Esophagus squamous epithelium (tissue), 5 donors: ENCODE data around the gene KCNMA1. TPM values are rescaled to one million over a fixed set of nuclear protein-coding genes. Genes with fewer than 3 reads are reported as not detected.
"Not testable (repeated sequence)": the region's sequence is repeated elsewhere in the genome, so short reads cannot be mapped to it uniquely, and the experiment has no call there.

ENCODE experiments used
- DNase-seq: peaks from one replicate; lab custom pipeline; 2025; lab: John Stamatoyannopoulos, UW
- H3K27ac ChIP-seq, 4 donors: fragments of 200-600 bp; sonication (generic); one replicate each; pipeline ENCODE4 v1.5.1; 2016 to 2019; ENCODE audit warnings: mild to moderate bottlenecking in 1 of 4
- H3K27me3 ChIP-seq, 4 donors: fragments of 200-600 bp; sonication (generic); 1 replicate in 3 of 4; 2 replicates in 1 of 4; pipeline versions ENCODE4 v1.5.1 to v1.6.0; 2017 to 2021; ENCODE audit warnings: antibody characterized with exemption in 1 of 4
- H3K36me3 ChIP-seq, 3 donors: fragments of 200-600 bp; sonication (generic); one replicate each; pipeline ENCODE4 v1.5.1; 2016 to 2019
- H3K4me1 ChIP-seq, 3 donors: fragments of 200-600 bp; sonication (generic); one replicate each; pipeline ENCODE4 v1.5.1; 2017 to 2019
- H3K4me3 ChIP-seq, 4 donors: fragments of 200-600 bp; sonication (generic); 1 replicate in 3 of 4; 2 replicates in 1 of 4; pipeline ENCODE4 v1.5.1; 2016 to 2019; ENCODE audit warnings: mild to moderate bottlenecking in 2 of 4, moderate library complexity in 1 of 4
- H3K9me3 ChIP-seq, 3 donors: fragments of 200-600 bp; sonication (generic); one replicate each; pipeline ENCODE4 v1.5.1; 2016 to 2019
- POLR2A ChIP-seq, 4 donors: fragments of 450-650 bp; IDR thresholded peaks; one replicate each; pipeline ENCODE4 v1.6.1; 2017; ENCODE audit warnings: antibody characterized with exemption in 4 of 4, mild to moderate bottlenecking in 4 of 4, moderate library complexity in 3 of 4
- WGBS, 2 donors: methylation state at CpG; one replicate each; pipeline ENCODE4 v1.1.5; 2018; 5-methylcytosine and 5-hydroxymethylcytosine counted together
- intact Hi-C: fragments of 100-400 bp; cut with DNase I; formaldehyde crosslinking; loops from one replicate; pipeline ENCODE4 v1.15.0; 2022
- total RNA-seq, 4 donors: library from RNA; depleted of rRNA; stranded (reverse); fragments of >200 nt; gene quantifications; one replicate each; pipeline ENCODE4 v1.1.0, GENCODE V29; 2016
- TF ChIP-seq, protein P1 (sequence below), 6 experiments: fragments of 450-650 bp in 4 of 6; fragments of 200-600 bp in 2 of 6; sonication (generic) in 2 of 6; IDR thresholded peaks; one replicate each; pipeline ENCODE4 v1.5.1; 2016 to 2019; ENCODE audit warnings: antibody characterized with exemption in 6 of 6, mild to moderate bottlenecking in 4 of 6, moderate library complexity in 4 of 6
- donor health status: DM: yes; HTN: yes; CAD: no.

KCNMA1 gene
- total RNA-seq, 4 donors from 2014 or later: 7.5 to 74.2 (median 18.0) TPM

DNA sequence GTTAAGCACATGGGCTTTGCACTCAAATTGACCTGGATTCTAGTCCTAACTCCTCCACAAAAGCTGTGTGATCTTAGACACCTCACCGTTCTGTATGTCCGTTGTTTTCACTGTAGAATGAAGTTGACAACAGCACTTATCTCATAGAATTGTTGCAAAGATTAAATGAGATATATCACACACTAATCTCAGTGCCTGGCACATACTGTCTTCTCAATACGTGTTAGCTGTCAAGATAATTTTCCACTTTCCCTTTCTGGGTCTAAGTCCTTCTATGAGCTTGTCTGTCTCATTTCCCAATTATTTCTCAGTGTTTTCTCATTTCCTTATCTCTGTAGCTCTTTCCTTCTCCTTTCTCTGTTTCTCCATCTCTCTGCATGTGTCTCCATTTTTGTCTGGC, 296.6 kb downstream of the KCNMA1 start:
- intact Hi-C loops: no loop called here
- Histone ChIP-seq H3K9me3 (peaks cover 0 to 8% (median 7%) of the 10 kb centered on the region in 3 donors), H3K36me3 (no peaks in the 10 kb centered on the region), H3K4me3 (no peak overlapping the region), H3K27me3 (peaks cover 0 to 13% (median 0%) of the 10 kb centered on the region in 4 donors), H3K27ac (no peak overlapping the region), H3K4me1 (no peaks in the 10 kb centered on the region)
- TF ChIP-seq POLR2A (IDR thresholded peaks at IDR 0.05): no peak
- TF ChIP-seq, protein P1, sequence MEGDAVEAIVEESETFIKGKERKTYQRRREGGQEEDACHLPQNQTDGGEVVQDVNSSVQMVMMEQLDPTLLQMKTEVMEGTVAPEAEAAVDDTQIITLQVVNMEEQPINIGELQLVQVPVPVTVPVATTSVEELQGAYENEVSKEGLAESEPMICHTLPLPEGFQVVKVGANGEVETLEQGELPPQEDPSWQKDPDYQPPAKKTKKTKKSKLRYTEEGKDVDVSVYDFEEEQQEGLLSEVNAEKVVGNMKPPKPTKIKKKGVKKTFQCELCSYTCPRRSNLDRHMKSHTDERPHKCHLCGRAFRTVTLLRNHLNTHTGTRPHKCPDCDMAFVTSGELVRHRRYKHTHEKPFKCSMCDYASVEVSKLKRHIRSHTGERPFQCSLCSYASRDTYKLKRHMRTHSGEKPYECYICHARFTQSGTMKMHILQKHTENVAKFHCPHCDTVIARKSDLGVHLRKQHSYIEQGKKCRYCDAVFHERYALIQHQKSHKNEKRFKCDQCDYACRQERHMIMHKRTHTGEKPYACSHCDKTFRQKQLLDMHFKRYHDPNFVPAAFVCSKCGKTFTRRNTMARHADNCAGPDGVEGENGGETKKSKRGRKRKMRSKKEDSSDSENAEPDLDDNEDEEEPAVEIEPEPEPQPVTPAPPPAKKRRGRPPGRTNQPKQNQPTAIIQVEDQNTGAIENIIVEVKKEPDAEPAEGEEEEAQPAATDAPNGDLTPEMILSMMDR (IDR thresholded peaks at IDR 0.05): no peak
- WGBS, 2 donors: 77 to 79% methylated on average over 3 of the region's 3 CpGs
- no peak for DNase-seq

DNA sequence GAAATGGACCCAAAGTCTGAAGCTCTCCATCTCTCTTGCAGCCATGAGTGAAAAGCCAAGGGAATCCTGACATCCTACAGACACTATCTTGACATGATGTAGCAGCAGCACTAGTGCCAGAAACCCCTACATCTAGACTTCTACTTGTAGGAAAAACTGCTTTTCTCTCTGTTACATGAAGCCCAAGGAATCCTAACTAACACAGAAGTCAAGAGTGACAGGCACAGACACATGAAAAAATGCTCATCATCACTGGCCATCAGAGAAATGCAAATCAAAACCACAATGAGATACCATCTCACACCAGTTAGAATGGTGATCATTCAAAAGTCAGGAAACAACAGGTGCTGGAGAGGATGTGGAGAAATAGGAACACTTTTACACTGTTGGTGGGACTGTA, 297.7 kb downstream of the KCNMA1 start:
- H3K4me3 ChIP-seq, intact Hi-C loops: not testable (repeated sequence)

DNA sequence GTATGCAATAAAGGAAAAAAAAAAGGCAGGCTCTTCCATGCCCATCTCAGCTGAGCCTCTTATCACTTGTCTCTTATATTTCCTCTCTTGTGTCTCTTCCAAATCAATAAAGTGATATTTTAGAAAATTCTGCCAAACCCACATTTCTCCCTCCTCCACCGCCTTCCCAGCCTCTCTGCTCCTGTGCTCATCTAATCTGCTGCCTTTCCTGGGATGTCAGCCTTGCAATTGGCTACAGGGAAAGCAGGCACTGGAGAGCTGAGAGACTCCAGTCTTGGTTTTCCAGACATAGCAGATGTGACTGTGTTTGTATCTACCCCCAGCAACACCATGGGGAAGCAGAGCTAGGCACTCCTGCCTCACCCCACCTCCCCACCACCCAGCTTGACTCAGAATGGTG, 298.4 kb downstream of the KCNMA1 start:
- TF ChIP-seq, protein P1 (IDR thresholded peaks at IDR 0.05): no peak
- TF ChIP-seq POLR2A (IDR thresholded peaks at IDR 0.05): no peak
- intact Hi-C loops: no loop called here
- WGBS, 2 donors: 71 to 89% methylated on average over 1 of the region's 1 CpG

More for the DNA sequence above, 297.7 kb downstream of the KCNMA1 start:
- H3K27me3 ChIP-seq, DNase-seq, H3K9me3 ChIP-seq, H3K27ac ChIP-seq, H3K36me3 ChIP-seq, H3K4me1 ChIP-seq: not testable (repeated sequence)

DNA sequence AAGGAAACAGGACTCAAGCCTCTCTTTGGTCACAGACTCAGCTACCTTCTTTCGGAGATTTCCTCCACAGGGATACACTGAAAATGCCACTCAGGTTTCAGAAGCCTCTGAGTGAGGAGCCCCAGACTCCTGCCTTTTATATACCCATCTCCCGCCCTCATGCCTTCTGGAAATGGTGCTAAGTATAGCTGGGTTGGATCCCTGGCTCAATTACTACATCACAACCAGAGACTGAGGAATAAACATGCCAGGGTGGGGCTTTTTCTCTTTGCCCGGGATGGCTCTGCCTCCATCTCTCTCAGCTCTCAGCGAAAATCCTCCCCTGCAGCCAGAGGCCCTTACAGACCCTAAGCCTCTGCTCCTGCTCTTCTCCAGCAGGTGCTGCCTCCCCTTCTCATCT, 299.5 kb downstream of the KCNMA1 start:
- TF ChIP-seq POLR2A (IDR thresholded peaks at IDR 0.05): no peak
- TF ChIP-seq, protein P1 (IDR thresholded peaks at IDR 0.05): no peak
- Histone ChIP-seq H3K27ac (no peak overlapping the region), H3K9me3 (peaks cover 0 to 8% (median 7%) of the 10 kb centered on the region in 3 donors), H3K4me1 (no peaks in the 10 kb centered on the region), H3K27me3 (peaks cover 0 to 8% (median 0%) of the 10 kb centered on the region in 4 donors), H3K36me3 (no peaks in the 10 kb centered on the region), H3K4me3 (no peak overlapping the region)
- DNase-seq: no peak
- WGBS, 2 donors: 79 to 91% methylated on average over 4 of the region's 4 CpGs
- intact Hi-C loops: no loop called here

More for the DNA sequence above, 298.4 kb downstream of the KCNMA1 start:
- no peak overlapping the region for H3K27ac ChIP-seq
- H3K9me3 ChIP-seq: peaks cover 0 to 8% (median 7%) of the 10 kb centered on the region in 3 donors
- no peak overlapping the region for H3K4me3 ChIP-seq
- H3K36me3 ChIP-seq: no peaks in the 10 kb centered on the region
- peaks cover 0 to 8% (median 0%) of the 10 kb centered on the region in 4 donors for H3K27me3 ChIP-seq
- no peak for DNase-seq
- no peaks in the 10 kb centered on the region for H3K4me1 ChIP-seq

DNA sequence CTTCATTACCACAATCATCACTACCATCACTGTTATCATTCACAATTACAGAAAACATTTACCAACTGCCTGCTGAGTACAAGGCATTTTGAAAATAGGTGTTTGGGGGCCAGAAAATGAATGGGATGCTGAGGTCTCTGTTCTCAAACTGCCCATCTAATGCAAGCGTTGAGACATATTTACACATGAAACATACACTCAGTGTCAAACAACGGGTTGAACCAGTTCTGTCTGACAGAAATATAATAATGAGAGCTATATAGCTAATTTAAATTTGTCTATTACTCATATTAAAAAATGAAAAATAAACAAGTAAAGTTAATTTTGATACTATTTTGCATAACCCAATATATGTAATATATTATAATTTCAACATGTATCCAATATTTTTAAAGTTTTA, 303.1 kb downstream of the KCNMA1 start:
- DNase-seq: no peak
- WGBS, 2 donors: 51 to 73% methylated on average over 2 of the region's 2 CpGs

More for the DNA sequence above, 303.1 kb downstream of the KCNMA1 start:
- H3K4me1 ChIP-seq: no peaks in the 10 kb centered on the region
- H3K4me3 ChIP-seq: no peak overlapping the region
- intact Hi-C loops: no loop called here
- no peaks in the 10 kb centered on the region for H3K36me3 ChIP-seq
- TF ChIP-seq, protein P1 (IDR thresholded peaks at IDR 0.05): no peak
- TF ChIP-seq POLR2A (IDR thresholded peaks at IDR 0.05): no peak
- peaks cover 0 to 6% (median 0%) of the 10 kb centered on the region in 4 donors for H3K27me3 ChIP-seq
- H3K27ac ChIP-seq: no peak overlapping the region
- peaks cover 0 to 4% (median 3%) of the 10 kb centered on the region in 3 donors for H3K9me3 ChIP-seq
